Kidney tubule cell (primary cell): ENCODE data around the gene PKN1.
A peak's percentile ranks its signal among the peaks of the same experiment; 100 is the strongest.
"Not testable (repeated sequence)": the region's sequence is repeated elsewhere in the genome, so short reads cannot be mapped to it uniquely, and the experiment has no call there.

Source experiments
- DNase-seq: peaks from one replicate; pipeline ENCODE4 v3.0.0-alpha.2; 2018; ENCODE audit warnings: low spot score

Gene PKN1

GRCh38 chr19:14482172-14482941 is 49.3 kb downstream of the PKN1 start:
- no peak for DNase-seq

DNA sequence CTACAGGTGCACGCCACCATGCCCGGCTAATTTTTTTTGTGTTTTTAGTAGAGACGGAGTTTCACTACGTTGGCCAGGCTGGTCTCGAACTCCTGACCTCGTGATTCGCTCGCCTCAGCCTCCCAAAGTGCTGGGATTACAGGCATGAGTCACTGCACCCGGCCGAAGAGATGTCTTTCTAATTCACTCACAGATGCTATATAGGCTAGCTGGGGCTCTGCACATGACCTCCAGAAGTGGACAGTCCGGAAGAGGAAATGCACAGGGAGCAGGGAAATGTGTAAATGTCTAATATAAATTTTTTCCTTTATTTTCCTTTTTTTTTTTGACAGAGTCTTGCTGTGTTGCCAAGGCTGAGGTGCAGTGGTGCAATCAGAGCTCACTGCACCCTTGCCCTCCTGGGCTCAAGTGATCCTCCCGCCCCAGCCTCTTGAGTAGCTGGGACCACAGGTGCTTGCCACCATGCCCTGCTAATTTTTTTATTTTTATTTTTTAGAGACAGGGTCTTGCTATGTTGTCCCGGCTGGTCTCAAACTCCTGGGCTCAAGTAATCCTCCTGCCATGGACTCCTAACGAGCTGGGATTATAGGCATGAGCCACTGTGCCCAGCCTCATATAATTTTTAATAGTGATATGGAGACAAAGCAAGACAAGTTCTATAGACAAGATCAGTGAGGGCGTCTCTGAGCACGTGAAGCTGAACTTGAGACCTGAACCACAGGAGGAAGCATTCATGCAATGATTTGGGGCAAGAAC is 54.4 kb downstream of the PKN1 start:
- DNase-seq: no peak

GRCh38 chr19:14492756-14493337 is 59.7 kb downstream of the PKN1 start:
- no peak for DNase-seq

DNA sequence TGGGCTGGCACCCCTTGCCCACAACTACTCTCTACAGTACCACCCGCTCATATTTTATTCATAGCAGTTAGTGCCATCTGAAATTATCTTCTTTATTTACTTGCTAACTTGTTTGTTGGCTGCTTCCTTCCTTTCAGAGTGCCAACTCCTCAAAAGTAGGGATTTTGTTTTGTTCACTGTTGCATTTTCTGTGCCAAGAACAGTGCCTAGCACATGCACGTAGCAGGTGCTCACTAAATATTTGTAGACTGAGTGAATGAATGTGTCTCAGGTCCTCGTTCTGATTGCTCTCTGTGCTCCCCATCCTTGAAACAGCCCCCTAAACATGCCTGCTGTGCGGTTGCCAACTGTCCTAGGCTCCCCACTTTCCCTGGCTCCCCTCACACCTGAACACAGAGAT is 61.3 kb downstream of the PKN1 start:
- DNase-seq: no peak

- DNase-seq: peak; percentile 55
Observed at GRCh38 chr19:14494910-14495671, 62.0 kb downstream of the PKN1 start.

- DNase-seq: no peak
Observed at GRCh38 chr19:14495672-14496028, 62.5 kb downstream of the PKN1 start.

DNA sequence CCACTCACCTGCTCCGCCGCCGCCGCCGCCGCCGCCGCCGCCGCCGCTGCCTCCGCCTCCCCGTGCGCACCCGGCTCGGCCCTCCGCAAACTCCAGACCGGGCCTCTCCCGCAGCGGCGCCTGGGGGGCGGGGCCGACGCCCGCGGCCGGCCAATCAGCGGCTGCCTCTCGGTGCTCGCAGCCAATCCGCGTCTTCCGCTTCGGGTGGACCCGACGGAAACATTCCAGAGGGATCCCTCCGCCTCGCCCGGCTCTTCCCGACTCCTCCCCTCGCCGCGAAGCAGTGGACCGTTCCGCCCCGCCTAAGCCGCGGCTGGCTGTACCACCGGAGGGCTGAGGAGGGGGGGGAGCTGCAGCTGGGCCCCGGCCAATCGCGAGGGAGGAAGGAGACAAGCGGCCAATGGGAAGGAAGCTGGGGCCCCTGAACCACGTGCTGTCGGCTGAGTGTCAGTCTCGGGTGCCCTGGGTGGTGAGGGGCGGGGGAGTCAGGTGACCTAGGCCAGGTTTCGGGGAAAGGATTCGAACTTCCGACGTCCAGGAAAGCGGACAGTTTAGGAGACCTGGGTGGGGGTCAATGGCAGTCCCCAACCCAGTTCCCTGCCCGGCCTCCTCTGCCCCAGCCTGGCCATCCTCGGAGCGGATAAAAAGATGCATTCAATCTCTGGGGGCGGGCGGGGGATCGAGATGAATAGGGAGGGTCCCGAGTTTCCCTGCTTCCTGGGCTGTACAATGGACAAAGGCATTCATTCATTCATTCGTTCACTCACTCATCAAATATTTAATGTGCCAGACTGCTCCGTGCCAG is 63.1 kb downstream of the PKN1 start, which contains the start of gene GIPC1:
Gene GIPC1 (minus strand): TSS at position 99 of the 805 bp plus-strand sequence. CDS start 13,151 bp downstream, outside the sequence.
- peak; percentile 100 for DNase-seq

DNA sequence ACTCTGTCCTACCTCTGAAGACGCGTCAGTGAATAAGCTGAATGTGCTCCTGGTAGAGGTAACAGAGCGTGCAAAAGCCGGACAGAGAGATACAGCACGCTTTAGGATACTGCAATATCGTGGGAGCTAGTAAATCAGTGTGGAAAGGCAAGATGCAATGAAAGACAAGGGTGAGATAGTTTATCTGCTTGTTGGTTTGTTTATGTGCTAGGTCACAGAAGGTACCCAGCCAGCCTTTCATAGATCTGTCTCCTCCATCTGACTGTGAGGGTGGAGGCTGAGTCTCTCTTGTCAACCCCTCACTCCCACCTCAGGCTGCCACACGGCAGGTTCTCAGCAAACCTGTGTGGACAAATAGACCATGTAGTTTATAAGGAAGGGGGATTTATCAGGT is 63.7 kb downstream of the PKN1 start:
- DNase-seq: peak; percentile 88

DNA sequence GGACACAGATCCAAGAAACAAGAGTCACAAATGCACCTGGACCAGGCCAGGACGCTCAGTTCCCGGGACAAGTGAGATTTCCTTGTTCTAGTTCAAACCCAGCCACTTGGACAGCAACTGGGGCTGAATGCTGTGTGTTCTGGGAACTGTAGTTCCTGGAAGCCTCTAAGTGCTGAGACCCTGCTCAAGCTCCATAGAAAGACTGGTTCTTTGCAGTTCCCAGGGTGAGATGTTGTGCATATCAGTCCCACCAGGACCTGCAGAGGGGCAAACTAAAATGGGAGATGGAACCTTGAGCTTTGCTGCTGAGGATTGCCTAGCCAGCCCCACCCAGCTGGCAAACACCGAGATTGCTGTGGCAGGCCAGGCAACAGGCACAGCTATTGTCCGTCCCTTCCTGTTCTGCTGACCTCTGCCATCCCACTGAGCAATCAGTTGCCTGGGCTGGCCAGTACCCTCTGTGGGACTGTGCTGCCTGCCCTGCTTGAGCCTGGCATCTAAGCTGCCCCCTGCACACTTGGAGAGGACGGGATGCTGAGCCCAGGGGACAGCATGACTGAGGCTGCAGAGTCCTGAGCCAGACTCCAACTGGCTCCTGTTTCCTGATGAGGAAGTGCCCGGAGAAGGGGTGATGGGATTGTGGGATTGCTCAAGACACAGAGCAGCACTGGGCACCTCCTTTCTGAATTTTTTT is 64.3 kb downstream of the PKN1 start:
- DNase-seq: peak; percentile 45

DNA sequence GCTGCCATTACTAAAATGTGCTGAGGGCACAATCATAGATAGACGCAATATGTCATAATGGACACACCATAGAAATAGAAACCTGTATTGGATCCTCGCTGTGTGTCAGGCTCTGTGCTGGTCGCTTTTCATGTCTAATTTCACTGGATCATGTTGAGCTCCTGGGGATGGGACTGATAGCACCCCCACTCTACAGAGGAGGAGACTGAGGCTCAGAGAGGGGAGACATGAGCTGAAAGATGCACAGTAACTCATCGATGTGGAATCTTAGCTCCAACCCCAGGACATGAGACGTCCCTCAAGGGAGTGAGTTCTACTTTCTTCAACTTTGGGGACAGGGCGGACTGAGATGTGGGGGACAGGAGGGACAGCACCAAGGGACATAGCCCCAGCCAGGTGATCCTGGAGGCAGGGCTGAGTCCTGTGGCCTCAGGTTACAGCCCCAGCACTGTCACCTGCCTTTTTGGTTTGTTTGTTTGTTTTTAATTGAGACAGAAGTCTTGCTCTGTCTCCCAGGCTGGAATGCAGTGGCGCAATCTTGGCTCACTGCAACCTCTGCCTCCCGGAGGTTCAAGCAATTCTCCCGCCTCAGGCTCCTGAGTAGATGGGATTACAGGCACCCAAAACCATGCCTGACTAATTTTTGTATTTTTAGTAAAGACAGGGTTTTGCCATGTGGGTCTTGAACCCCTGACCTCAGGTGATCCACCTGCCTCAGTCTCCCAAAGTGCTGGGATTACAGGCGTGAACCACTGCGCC is 69.4 kb downstream of the PKN1 start:
- no peak for DNase-seq

DNA sequence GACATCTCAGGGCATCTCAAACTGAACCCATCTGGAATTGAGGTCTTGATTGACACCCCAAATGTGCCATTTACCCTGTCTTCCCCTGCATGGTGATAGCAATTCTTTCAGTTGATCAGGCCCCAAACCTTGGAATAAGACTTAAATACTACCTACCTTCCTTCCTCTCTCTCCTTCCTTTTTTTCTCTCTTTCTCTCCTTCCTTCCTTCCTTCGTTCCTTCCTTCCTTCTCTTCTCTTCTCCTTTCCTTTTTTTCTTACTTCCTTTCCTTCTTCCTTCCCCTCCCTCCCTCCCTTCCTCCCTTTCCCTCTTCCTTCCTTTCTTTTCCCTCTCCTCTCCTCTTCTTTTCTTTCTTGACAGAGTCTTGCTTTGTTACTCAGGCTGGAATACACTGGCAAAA is 70.2 kb downstream of the PKN1 start:
- DNase-seq: no peak

- not testable (repeated sequence) for DNase-seq
Observed at GRCh38 chr19:14504575-14504974, 71.5 kb downstream of the PKN1 start.

- peak; percentile 85 for DNase-seq
Observed at GRCh38 chr19:14505488-14506239, 72.6 kb downstream of the PKN1 start.

DNA sequence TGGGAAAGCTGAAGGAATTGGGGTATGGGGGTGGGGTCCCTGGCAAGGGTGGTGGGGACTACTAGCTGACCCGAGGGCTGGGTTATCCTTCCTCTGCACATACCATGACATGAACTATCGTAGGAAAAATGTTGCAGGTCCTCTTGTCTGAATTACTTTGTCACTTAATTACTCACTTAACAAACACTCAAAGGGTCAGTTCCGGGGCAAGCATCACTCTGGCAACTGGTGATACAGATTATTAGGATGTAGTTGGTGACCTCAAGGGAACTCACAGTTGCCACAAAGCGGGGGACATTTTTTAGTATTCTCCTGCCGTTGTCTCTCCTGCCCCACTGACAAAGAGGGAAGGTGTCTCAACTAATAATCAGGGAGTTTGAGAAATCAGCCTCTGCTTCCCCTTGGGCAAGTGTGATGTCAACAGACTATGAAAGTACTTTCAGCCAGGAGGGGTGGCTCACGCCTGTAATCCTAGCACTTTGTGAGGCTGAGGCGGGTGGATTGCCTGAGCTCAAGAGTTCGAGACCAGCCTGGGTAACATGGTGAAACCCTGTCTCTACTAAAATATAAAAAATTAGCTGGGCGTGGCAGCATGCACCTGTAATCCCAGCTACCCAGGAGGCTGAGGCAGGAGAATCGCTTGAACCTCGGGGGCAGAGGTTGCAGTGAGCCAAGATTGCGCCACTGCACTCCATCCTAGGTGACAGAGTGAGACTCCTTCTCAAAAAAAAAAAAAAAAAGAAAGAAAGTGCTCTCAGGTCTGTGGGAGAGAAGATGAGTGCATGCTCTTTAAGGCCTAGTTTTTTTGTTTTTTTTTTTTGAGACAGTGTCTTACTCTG is 74.8 kb downstream of the PKN1 start:
- DNase-seq: peak; percentile 91

DNA sequence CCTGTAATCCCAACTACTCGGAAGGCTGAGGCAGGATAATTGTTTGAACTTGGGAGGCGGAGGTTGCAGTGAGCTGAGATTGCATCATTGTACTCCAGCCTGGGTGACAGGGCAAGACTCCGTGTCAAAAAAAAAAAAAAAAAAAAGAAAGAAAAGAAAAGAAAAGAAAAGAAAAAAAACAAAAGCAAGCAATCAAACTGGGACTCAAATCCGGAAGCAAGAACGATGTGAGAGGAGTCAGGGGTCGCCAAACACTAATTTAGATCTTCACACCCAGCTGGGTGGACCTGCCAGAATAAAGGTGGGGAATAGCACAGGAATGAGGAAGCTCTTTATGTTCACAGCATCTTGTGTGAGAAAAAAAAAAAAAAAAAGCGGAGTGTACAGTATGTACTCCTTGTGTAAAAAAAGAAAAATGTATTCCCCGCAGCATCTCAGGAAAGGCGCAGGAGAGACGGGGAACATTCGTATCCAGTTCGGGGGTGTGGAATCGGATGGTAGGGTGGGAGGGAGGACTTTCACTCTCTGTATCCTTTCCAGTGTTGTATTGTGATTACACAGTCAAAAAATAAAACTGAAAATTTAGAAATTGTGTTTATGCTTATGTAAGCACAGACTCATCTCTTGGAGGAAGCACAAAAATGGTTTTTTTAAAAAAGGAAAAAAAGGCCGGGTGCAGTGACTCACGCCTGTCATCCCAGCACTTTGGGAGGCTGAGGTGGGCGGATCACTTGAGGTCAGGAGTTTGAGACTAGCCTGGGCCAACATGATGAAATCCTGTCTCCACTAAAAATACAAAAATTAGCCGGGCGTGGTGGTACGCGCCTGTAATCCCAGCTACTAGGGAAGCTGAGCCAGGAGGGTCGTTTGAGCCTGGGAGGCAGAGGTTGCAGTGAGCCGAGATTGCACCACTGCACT is 77.5 kb downstream of the PKN1 start:
- peak; percentile 54 for DNase-seq

- DNase-seq: no peak
Observed at GRCh38 chr19:14511229-14511593, 78.1 kb downstream of the PKN1 start.

DNA sequence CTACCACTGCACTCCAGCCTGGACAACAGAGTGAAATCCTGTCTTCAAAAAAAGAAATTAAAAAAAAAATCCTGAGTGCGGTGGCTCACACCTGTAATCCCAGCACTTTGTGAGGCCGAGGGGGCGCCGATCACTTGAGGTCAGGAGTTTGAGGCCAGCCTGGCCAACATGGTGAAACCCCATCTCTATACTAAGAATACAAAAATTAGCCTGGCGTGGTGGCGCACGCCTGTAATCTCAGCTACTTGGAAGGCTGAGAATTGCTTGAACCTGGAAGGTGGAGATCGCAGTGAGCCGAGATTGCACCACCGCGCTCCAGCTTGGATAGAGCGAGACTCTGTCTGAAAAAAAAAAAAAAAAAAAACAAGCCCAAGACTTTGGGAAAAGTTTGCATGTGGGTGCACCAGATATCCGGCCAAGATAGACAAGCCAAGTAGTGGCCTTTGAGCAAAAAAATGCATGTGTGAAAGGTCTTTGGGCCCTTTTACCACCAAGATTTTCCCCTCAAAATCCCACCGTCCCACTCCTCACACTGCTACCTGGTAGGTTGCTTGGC is 79.4 kb downstream of the PKN1 start:
- no peak for DNase-seq
